Liver (tissue), 9 donors: ENCODE measurements around the gene TNN. TPM values are rescaled to one million over a fixed set of nuclear protein-coding genes. Genes with fewer than 3 reads are reported as not detected.

ENCODE experiments used
- DNase-seq: peaks from one replicate; pipeline ENCODE4 v3.0.0-alpha.2; 2017; ENCODE audit warnings: low spot score
- H3K27ac ChIP-seq, 2 donors: one replicate each; pipeline ENCODE4 v1.7.0; 2013; ENCODE audit warnings: inconsistent platforms in 2 of 2, low read length in 2 of 2, control low read depth in 1 of 2, low read depth in 1 of 2, mild to moderate bottlenecking in 1 of 2
- H3K27me3 ChIP-seq, 4 donors: one replicate each; pipeline versions ENCODE4 v1.6.1 to v1.7.0; 2013; ENCODE audit warnings: low read length in 3 of 4, inconsistent platforms in 1 of 4, mild to moderate bottlenecking in 1 of 4, moderate library complexity in 1 of 4; ENCODE audit not compliant: control insufficient read depth in 4 of 4, insufficient read depth in 4 of 4
- H3K36me3 ChIP-seq, 4 donors: one replicate each; pipeline versions ENCODE4 v1.6.1 to v1.7.0; 2013; ENCODE audit warnings: low read length in 3 of 4, mild to moderate bottlenecking in 3 of 4, low read depth in 1 of 4, moderate library complexity in 1 of 4; ENCODE audit not compliant: control insufficient read depth in 4 of 4, insufficient read depth in 3 of 4
- H3K4me1 ChIP-seq, 4 donors: one replicate each; pipeline versions ENCODE4 v1.6.1 to v1.7.0; 2013; ENCODE audit warnings: low read length in 3 of 4, mild to moderate bottlenecking in 3 of 4, moderate library complexity in 1 of 4; ENCODE audit not compliant: control insufficient read depth in 4 of 4, insufficient read depth in 4 of 4
- H3K4me3 ChIP-seq, 3 donors: one replicate each; pipeline versions ENCODE4 v1.6.1 to v1.7.0; 2013; ENCODE audit warnings: low read length in 3 of 3, control low read depth in 1 of 3, low read depth in 1 of 3, mild to moderate bottlenecking in 1 of 3
- H3K9ac ChIP-seq, 2 donors: one replicate each; pipeline ENCODE4 v1.7.0; 2013; ENCODE audit warnings: low read length in 2 of 2, mild to moderate bottlenecking in 2 of 2, moderate library complexity in 2 of 2, control low read depth in 1 of 2, low read depth in 1 of 2
- H3K9me3 ChIP-seq, 4 donors: one replicate each; pipeline versions ENCODE4 v1.6.1 to v1.7.0; 2013; ENCODE audit warnings: low read length in 3 of 4; ENCODE audit not compliant: control insufficient read depth in 4 of 4
- GABPA ChIP-seq, 2 donors: IDR thresholded peaks in 1 of 2; conservative IDR thresholded peaks in 1 of 2; 2 replicates each; pipeline ENCODE4 v1.6.1; 2016; ENCODE audit warnings: antibody characterized with exemption in 2 of 2, mild to moderate bottlenecking in 1 of 2, moderate library complexity in 1 of 2
- JUND ChIP-seq, 2 donors: IDR thresholded peaks; 2 replicates each; pipeline ENCODE4 v1.6.1; 2016; ENCODE audit warnings: antibody characterized with exemption in 2 of 2
- MAX ChIP-seq: IDR thresholded peaks from 2 replicates; pipeline ENCODE4 v1.6.1; 2016; ENCODE audit warnings: antibody characterized with exemption
- WGBS: extraction: QIAGEN DNeasy Blood & Tissue Kit; methylation state at CpG from one replicate; pipeline ENCODE4 v1.1.7; 2013; 5-methylcytosine and 5-hydroxymethylcytosine counted together
- polyA plus RNA-seq, 2 donors: library from polyadenylated mRNA; stranded (reverse) in 1 of 2; unstranded in 1 of 2; fragments of 200-250 nt in 1 of 2; fragments of >200 nt in 1 of 2; fragmentation: Nextera tagmentation in 1 of 2; extraction: Ambion mirVana in 1 of 2; gene quantifications; one replicate each; pipeline versions ENCODE4 v1.2.1 to v1.2.3, GENCODE V29; 2013 to 2015
- total RNA-seq, 2 donors: library from RNA; depleted of rRNA; stranded (reverse); fragments of >200 nt; gene quantifications; one replicate each; pipeline ENCODE4 v1.2.3, GENCODE V29; 2014
- TF ChIP-seq, protein P1 (sequence below): fragments of 150-350 bp; IDR thresholded peaks from 2 replicates; pipeline ENCODE4 v1.5.1; 2017; ENCODE audit warnings: improper control_type of control experiment, low read depth, low read length; ENCODE audit not compliant: missing input control
- TF ChIP-seq, protein P2 (sequence below): IDR thresholded peaks from 2 replicates; pipeline ENCODE4 v1.6.1; 2016; ENCODE audit warnings: antibody characterized with exemption
- donor health status: healthy.
- donor health status: healthy.
- donor health status: healthy.
- donor health status: healthy.
- donor health status: healthy.

TNN gene
- total and polyA plus RNA-seq, 4 donors = 0.11 to 1.8 (median 0.80) TPM

- Histone ChIP-seq H3K36me3 (no peaks in the 10 kb centered on the region), H3K4me1 (no peaks in the 10 kb centered on the region), H3K4me3 (no peak overlapping the region), H3K9ac (no peak overlapping the region), H3K27me3 (no peaks in the 10 kb centered on the region), H3K27ac (no peak overlapping the region), H3K9me3 (peaks cover 0 to 7% (median 4%) of the 10 kb centered on the region in 4 donors)
- WGBS = 85% methylated on average over 2 of the region's 2 CpGs
- DNase-seq = no peak
- TF ChIP-seq, protein P1, sequence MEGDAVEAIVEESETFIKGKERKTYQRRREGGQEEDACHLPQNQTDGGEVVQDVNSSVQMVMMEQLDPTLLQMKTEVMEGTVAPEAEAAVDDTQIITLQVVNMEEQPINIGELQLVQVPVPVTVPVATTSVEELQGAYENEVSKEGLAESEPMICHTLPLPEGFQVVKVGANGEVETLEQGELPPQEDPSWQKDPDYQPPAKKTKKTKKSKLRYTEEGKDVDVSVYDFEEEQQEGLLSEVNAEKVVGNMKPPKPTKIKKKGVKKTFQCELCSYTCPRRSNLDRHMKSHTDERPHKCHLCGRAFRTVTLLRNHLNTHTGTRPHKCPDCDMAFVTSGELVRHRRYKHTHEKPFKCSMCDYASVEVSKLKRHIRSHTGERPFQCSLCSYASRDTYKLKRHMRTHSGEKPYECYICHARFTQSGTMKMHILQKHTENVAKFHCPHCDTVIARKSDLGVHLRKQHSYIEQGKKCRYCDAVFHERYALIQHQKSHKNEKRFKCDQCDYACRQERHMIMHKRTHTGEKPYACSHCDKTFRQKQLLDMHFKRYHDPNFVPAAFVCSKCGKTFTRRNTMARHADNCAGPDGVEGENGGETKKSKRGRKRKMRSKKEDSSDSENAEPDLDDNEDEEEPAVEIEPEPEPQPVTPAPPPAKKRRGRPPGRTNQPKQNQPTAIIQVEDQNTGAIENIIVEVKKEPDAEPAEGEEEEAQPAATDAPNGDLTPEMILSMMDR = no peak
These were observed 47.4 kb downstream of the TNN start for GRCh38 chr1:175114996-175115395.

GRCh38 chr1:175116210-175116798 lies 48.7 kb downstream of the TNN start:
- no peak overlapping the region for H3K27ac ChIP-seq
- H3K4me3 ChIP-seq = no peak overlapping the region
- no peaks in the 10 kb centered on the region for H3K27me3 ChIP-seq
- H3K4me1 ChIP-seq = no peaks in the 10 kb centered on the region
- TF ChIP-seq, protein P2, sequence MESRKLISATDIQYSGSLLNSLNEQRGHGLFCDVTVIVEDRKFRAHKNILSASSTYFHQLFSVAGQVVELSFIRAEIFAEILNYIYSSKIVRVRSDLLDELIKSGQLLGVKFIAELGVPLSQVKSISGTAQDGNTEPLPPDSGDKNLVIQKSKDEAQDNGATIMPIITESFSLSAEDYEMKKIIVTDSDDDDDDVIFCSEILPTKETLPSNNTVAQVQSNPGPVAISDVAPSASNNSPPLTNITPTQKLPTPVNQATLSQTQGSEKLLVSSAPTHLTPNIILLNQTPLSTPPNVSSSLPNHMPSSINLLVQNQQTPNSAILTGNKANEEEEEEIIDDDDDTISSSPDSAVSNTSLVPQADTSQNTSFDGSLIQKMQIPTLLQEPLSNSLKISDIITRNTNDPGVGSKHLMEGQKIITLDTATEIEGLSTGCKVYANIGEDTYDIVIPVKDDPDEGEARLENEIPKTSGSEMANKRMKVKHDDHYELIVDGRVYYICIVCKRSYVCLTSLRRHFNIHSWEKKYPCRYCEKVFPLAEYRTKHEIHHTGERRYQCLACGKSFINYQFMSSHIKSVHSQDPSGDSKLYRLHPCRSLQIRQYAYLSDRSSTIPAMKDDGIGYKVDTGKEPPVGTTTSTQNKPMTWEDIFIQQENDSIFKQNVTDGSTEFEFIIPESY = no peak
- TF ChIP-seq JUND (IDR thresholded peaks at IDR 0.05) (no peak), MAX (no peak), GABPA (IDR thresholded peaks at IDR 0.05 in 1 of 2, conservative IDR thresholded peaks at IDR 0.05 in 1 of 2) (no peak)
- TF ChIP-seq, protein P1 = no peak
- H3K9me3 ChIP-seq = peaks cover 0 to 7% (median 4%) of the 10 kb centered on the region in 4 donors
- no peaks in the 10 kb centered on the region for H3K36me3 ChIP-seq
- WGBS = 92% methylated on average over 1 of the region's 1 CpG
- no peak overlapping the region for H3K9ac ChIP-seq
- no peak for DNase-seq

DNA sequence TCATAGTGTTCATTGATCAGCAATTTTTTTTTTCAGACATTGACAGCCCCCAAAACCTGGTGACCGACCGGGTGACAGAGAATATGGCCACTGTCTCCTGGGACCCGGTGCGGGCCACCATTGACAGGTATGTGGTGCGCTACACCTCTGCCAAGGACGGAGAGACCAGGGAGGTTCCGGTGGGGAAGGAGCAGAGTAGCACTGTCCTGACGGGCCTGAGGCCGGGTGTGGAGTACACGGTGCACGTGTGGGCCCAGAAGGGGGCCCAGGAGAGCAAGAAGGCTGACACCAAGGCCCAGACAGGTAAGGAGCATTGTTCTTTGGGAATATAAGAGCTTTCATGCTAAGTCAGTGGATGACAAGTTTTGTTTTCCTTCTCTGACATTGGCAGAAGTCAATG lies 49.3 kb downstream of the TNN start:
- H3K27me3 ChIP-seq = no peaks in the 10 kb centered on the region
- 78% methylated on average over 11 of the region's 11 CpGs for WGBS

More for the DNA sequence above, 49.3 kb downstream of the TNN start:
- no peak for TF ChIP-seq GABPA (IDR thresholded peaks at IDR 0.05 in 1 of 2, conservative IDR thresholded peaks at IDR 0.05 in 1 of 2)
- Histone ChIP-seq H3K4me3 (no peak overlapping the region), H3K36me3 (no peaks in the 10 kb centered on the region), H3K4me1 (no peaks in the 10 kb centered on the region), H3K9me3 (peaks cover 0 to 7% (median 4%) of the 10 kb centered on the region in 4 donors), H3K9ac (no peak overlapping the region), H3K27ac (no peak overlapping the region)
- DNase-seq = no peak
